SKM-1 treated with dmso at 0.1 percent for 144 hours (cell line): ENCODE results near the gene FOSL2.
"Not testable (repeated sequence)": the region's sequence is repeated elsewhere in the genome, so short reads cannot be mapped to it uniquely, and the experiment has no call there.

Experiments used
- DNase-seq: peaks from one replicate; lab custom pipeline; 2025; ENCODE audit not compliant: unreplicated experiment; lab: John Stamatoyannopoulos, UW

Gene FOSL2

GRCh38 chr2:28371728-28372127, 20.9 kb upstream of the FOSL2 start:
- not testable (repeated sequence) for DNase-seq

GRCh38 chr2:28373854-28374253, 18.8 kb upstream of the FOSL2 start:
- DNase-seq, result no peak

GRCh38 chr2:28374331-28374730, 18.3 kb upstream of the FOSL2 start:
- no peak for DNase-seq

GRCh38 chr2:28375236-28375635, 17.4 kb upstream of the FOSL2 start:
- no peak for DNase-seq

GRCh38 chr2:28375742-28376631, 16.7 kb upstream of the FOSL2 start:
- DNase-seq, result no peak

- DNase-seq, result no peak
Observed at GRCh38 chr2:28377195-28377816, 15.4 kb upstream of the FOSL2 start.

- peak; percentile 67 for DNase-seq
Observed at GRCh38 chr2:28377984-28378678, 14.5 kb upstream of the FOSL2 start.

GRCh38 chr2:28378679-28379584, 13.7 kb upstream of the FOSL2 start:
- DNase-seq, result peak; percentile 72

- DNase-seq, result no peak
Observed at GRCh38 chr2:28380219-28380618, 12.4 kb upstream of the FOSL2 start.

- DNase-seq, result no peak
Observed at GRCh38 chr2:28381225-28382180, 11.2 kb upstream of the FOSL2 start.

GRCh38 chr2:28382755-28383154, 9.9 kb upstream of the FOSL2 start:
- no peak for DNase-seq

- DNase-seq, result no peak
Observed at GRCh38 chr2:28387082-28387960, 5.3 kb upstream of the FOSL2 start.

- no peak for DNase-seq
Observed at GRCh38 chr2:28389399-28390240, 3.0 kb upstream of the FOSL2 start.

GRCh38 chr2:28390241-28390745, 2.4 kb upstream of the FOSL2 start:
- DNase-seq, result peak; percentile 32

GRCh38 chr2:28390746-28391563, 1.7 kb upstream of the FOSL2 start:
- no peak for DNase-seq

GRCh38 chr2:28391564-28392296, 928 bp upstream of the FOSL2 start:
- peak; percentile 70 for DNase-seq
